ENCODE results near the gene SLITRK1. TPM values are rescaled to one million over a fixed set of nuclear protein-coding genes. Genes with fewer than 3 reads are reported as not detected.

SLITRK1 gene
- total RNA-seq, 3 donors from 2014 or later, result 0.06 TPM; not detected in 2

- H3K36me3 ChIP-seq (ENCODE audit: low read depth), result no peaks in the 10 kb centered on the region
- TF ChIP-seq, protein P1, sequence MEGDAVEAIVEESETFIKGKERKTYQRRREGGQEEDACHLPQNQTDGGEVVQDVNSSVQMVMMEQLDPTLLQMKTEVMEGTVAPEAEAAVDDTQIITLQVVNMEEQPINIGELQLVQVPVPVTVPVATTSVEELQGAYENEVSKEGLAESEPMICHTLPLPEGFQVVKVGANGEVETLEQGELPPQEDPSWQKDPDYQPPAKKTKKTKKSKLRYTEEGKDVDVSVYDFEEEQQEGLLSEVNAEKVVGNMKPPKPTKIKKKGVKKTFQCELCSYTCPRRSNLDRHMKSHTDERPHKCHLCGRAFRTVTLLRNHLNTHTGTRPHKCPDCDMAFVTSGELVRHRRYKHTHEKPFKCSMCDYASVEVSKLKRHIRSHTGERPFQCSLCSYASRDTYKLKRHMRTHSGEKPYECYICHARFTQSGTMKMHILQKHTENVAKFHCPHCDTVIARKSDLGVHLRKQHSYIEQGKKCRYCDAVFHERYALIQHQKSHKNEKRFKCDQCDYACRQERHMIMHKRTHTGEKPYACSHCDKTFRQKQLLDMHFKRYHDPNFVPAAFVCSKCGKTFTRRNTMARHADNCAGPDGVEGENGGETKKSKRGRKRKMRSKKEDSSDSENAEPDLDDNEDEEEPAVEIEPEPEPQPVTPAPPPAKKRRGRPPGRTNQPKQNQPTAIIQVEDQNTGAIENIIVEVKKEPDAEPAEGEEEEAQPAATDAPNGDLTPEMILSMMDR (IDR thresholded peaks at IDR 0.05), result no peak
- intact Hi-C loops (cut with DNase I, micrococcal nuclease), result no loop called here
- ATAC-seq (no peak), DNase-seq (no peak)
- peaks cover 17% of the 10 kb centered on the region for H3K9me3 ChIP-seq
- no peak overlapping the region for H3K4me3 ChIP-seq
- no peaks in the 10 kb centered on the region for H3K4me1 ChIP-seq (ENCODE audit: low read depth)
These were observed 28.5 kb downstream of the SLITRK1 start for GRCh38 chr13:83853771-83854170.

- Histone ChIP-seq H3K4me3 (no peak overlapping the region), H3K4me1 (ENCODE audit: low read depth) (no peaks in the 10 kb centered on the region), H3K9me3 (peaks cover 21% of the 10 kb centered on the region), H3K36me3 (ENCODE audit: low read depth) (no peaks in the 10 kb centered on the region)
- TF ChIP-seq, protein P1 (IDR thresholded peaks at IDR 0.05), result no peak
- ATAC-seq (no peak), DNase-seq (no peak)
- intact Hi-C loops (cut with DNase I, micrococcal nuclease), result no loop called here
These were observed 37.2 kb downstream of the SLITRK1 start for GRCh38 chr13:83845106-83845505.

GRCh38 chr13:83839146-83839545 is 43.1 kb downstream of the SLITRK1 start:
- DNase-seq (no peak), ATAC-seq (no peak)
- intact Hi-C loops (cut with DNase I, micrococcal nuclease), result no loop called here
- H3K4me1 ChIP-seq (ENCODE audit: low read depth), result no peaks in the 10 kb centered on the region
- peaks cover 22% of the 10 kb centered on the region for H3K9me3 ChIP-seq
- TF ChIP-seq, protein P1 (IDR thresholded peaks at IDR 0.05), result no peak
- no peak overlapping the region for H3K4me3 ChIP-seq
- H3K36me3 ChIP-seq (ENCODE audit: low read depth), result no peaks in the 10 kb centered on the region

DNA sequence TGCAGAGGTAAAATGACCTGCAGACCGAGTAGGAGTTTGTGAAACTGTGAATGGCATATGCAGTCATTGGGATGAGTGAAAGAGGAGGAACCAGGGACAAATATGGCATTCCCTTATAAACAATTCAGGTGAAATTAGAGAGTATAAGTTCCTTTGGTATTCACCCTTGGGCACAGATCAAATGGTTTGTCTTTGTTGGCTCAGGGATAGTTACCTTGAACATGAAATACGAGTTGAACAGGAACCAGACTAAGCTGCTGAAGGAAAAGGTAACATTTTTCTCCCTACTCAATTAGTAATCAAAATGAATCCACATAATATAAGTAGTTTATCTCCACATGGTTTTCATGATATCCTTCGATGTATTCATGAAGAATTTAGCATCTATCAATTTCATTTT is 50.5 kb downstream of the SLITRK1 start:
- intact Hi-C loops (cut with DNase I, micrococcal nuclease), result no loop called here
- no peak overlapping the region for H3K4me3 ChIP-seq
- no peak for ATAC-seq
- no peak for DNase-seq
- TF ChIP-seq, protein P1 (IDR thresholded peaks at IDR 0.05), result no peak
- peaks cover 26% of the 10 kb centered on the region for H3K9me3 ChIP-seq
- H3K4me1 ChIP-seq (ENCODE audit: low read depth), result no peaks in the 10 kb centered on the region
- no peaks in the 10 kb centered on the region for H3K36me3 ChIP-seq (ENCODE audit: low read depth)

- TF ChIP-seq, protein P1 (IDR thresholded peaks at IDR 0.05), result no peak
- ATAC-seq, result no peak
- no peaks in the 10 kb centered on the region for H3K36me3 ChIP-seq (ENCODE audit: low read depth)
- no peaks in the 10 kb centered on the region for H3K4me1 ChIP-seq (ENCODE audit: low read depth)
- H3K9me3 ChIP-seq, result peaks cover 27% of the 10 kb centered on the region
- intact Hi-C loops (cut with DNase I, micrococcal nuclease), result no loop called here
- H3K4me3 ChIP-seq, result no peak overlapping the region
- DNase-seq, result no peak
These were observed 52.5 kb downstream of the SLITRK1 start for GRCh38 chr13:83829810-83830209.

GRCh38 chr13:83827338-83827737 is 54.9 kb downstream of the SLITRK1 start:
- intact Hi-C loops (cut with DNase I, micrococcal nuclease), result no loop called here
- Histone ChIP-seq H3K36me3 (ENCODE audit: low read depth) (no peaks in the 10 kb centered on the region), H3K4me3 (no peak overlapping the region), H3K9me3 (peaks cover 38% of the 10 kb centered on the region), H3K4me1 (ENCODE audit: low read depth) (no peaks in the 10 kb centered on the region)
- ATAC-seq (no peak), DNase-seq (no peak)
- TF ChIP-seq, protein P1 (IDR thresholded peaks at IDR 0.05), result no peak
